OCI-LY3 (cell line): ENCODE results near the gene NNAT.

Experiments
- CTCF ChIP-seq: fragments of 200-600, 300-600 bp; sonication (generic); IDR thresholded peaks from 2 replicates; pipeline ENCODE4 v1.5.1; 2014; ENCODE audit warnings: antibody characterized with exemption, low read length, low read depth
- EZH2phosphoT487 ChIP-seq: fragments of 200-600 bp; shearing (Covaris generic); IDR thresholded peaks from 2 replicates; pipeline ENCODE4 v1.6.1; 2018; ENCODE audit warnings: antibody characterized with exemption, mixed run types, low read depth

- TF ChIP-seq CTCF (no peak), EZH2phosphoT487 (no peak)
Measured at GRCh38 chr20:37479266-37479665, 41.8 kb upstream of the NNAT start.
